ENCODE data around the gene NAGPA. TPM values are rescaled to one million over a fixed set of nuclear protein-coding genes. Genes with fewer than 3 reads are reported as not detected.

The NAGPA gene
- total RNA-seq, 1 experiment from 2014 or later = 12.5 TPM

- ATAC-seq (no peak), DNase-seq (ENCODE audit: low spot score) (no peak)
- Mint-ChIP-seq H3K27me3 (ENCODE audit: low read depth) (peaks cover 3% of the 10 kb centered on the region; the same call in 1 of the 2 replicates), H3K4me3 (peak overlapping the region; percentile 93), H3K36me3 (peaks cover 24% of the 10 kb centered on the region), H3K27ac (0 out of 2 replicates have a peak overlapping the region, but pooled peaks have one; percentile 63), H3K4me1 (peaks cover 12% of the 10 kb centered on the region), H3K9me3 (no peaks in the 10 kb centered on the region)
- POLR2A ChIA-PET = interaction anchor here (1.0 kb wide), 1 partner anchor 115 kb away, joined by 3 read pairs; the partner anchor contains the start of gene SEC14L5
- CTCF ChIA-PET = interaction anchor here (0.8 to 1.8 kb wide), 5 partner anchors 11 to 47 kb away, joined by 3 to 15 read pairs (median 5); no protein-coding TSS in a partner anchor
- TF ChIP-seq TEAD1 (CRISPR knock-in tag; IDR thresholded peaks at IDR 0.05) (no peak), USF2 (CRISPR knock-in tag; IDR thresholded peaks at IDR 0.05) (no peak), NFATC4 (CRISPR knock-in tag; IDR thresholded peaks at IDR 0.05) (no peak), ZNF416 (CRISPR knock-in tag; IDR thresholded peaks at IDR 0.05) (no peak), USF1 (CRISPR knock-in tag; IDR thresholded peaks at IDR 0.05) (no peak), PRDM15 (CRISPR knock-in tag; IDR thresholded peaks at IDR 0.05) (no peak), TEAD4 (CRISPR knock-in tag; IDR thresholded peaks at IDR 0.05) (no peak)
These were observed 38.9 kb upstream of the NAGPA start for GRCh38 chr16:5072334-5073278.

- DNase-seq (ENCODE audit: low spot score) (peak; percentile 88), ATAC-seq (peak; percentile 82)
- H3K36me3 Mint-ChIP-seq = peaks cover 20% of the 10 kb centered on the region
- ChIA-PET CTCF (interaction anchor here (0.8 to 1.8 kb wide), 5 partner anchors 11 to 47 kb away, joined by 3 to 15 read pairs (median 5); no protein-coding TSS in a partner anchor), POLR2A (interaction anchor here (1.0 kb wide), 1 partner anchor 114 kb away, joined by 3 read pairs; the partner anchor contains the start of gene SEC14L5)
- peaks cover 3% of the 10 kb centered on the region; the same call in 1 of the 2 replicates for H3K27me3 Mint-ChIP-seq (ENCODE audit: low read depth)
- peaks cover 12% of the 10 kb centered on the region for H3K4me1 Mint-ChIP-seq
- H3K27ac Mint-ChIP-seq = 0 out of 2 replicates have a peak within 1 kb of the TSS, but pooled peaks have one; percentile 63
- H3K9me3 Mint-ChIP-seq = no peaks in the 10 kb centered on the region
- peak within 1 kb of the TSS; percentile 93 for H3K4me3 Mint-ChIP-seq
- no peak for TF ChIP-seq ATF2 (CRISPR knock-in tag; IDR thresholded peaks at IDR 0.05; ENCODE audit: borderline replicate concordance, low read depth)
- TF ChIP-seq TEAD4 (CRISPR knock-in tag; IDR thresholded peaks at IDR 0.05) = no peak
- peak; percentile 37; the same call in 1 of the 2 replicates for TF ChIP-seq HMGXB4 (CRISPR knock-in tag; IDR thresholded peaks at IDR 0.05)
- TF ChIP-seq CBFB (CRISPR knock-in tag; IDR thresholded peaks at IDR 0.05; ENCODE audit: low read depth) = no peak
- TF ChIP-seq NR3C1 (CRISPR knock-in tag; conservative IDR thresholded peaks at IDR 0.05; ENCODE audit: low read depth) = no peak
- no peak for TF ChIP-seq TCF7 (CRISPR knock-in tag; IDR thresholded peaks at IDR 0.05; ENCODE audit: low read depth)
- TF ChIP-seq USF1 (CRISPR knock-in tag; IDR thresholded peaks at IDR 0.05) = peak; percentile 98
- TF ChIP-seq RELA (CRISPR knock-in tag; IDR thresholded peaks at IDR 0.05; ENCODE audit: borderline replicate concordance) = no peak
- no peak for TF ChIP-seq SMAD3 (CRISPR knock-in tag; IDR thresholded peaks at IDR 0.05; ENCODE audit: borderline replicate concordance)
- no peak for TF ChIP-seq NR1H2 (CRISPR knock-in tag; IDR thresholded peaks at IDR 0.05)
- TF ChIP-seq TEAD1 (CRISPR knock-in tag; IDR thresholded peaks at IDR 0.05) = no peak
- peak; percentile 78; the same call in 1 of the 2 replicates for TF ChIP-seq MAX (CRISPR knock-in tag; IDR thresholded peaks at IDR 0.05)
- no peak for TF ChIP-seq ZBTB21 (CRISPR knock-in tag; IDR thresholded peaks at IDR 0.05; ENCODE audit: borderline replicate concordance)
- TF ChIP-seq ERG (CRISPR knock-in tag; IDR thresholded peaks at IDR 0.05) = no peak
These were observed 38.1 kb upstream of the NAGPA start, which contains the start of gene ALG1 for GRCh38 chr16:5071681-5072333. Gene ALG1, plus strand, starts transcription at chr16:5071843. Its CDS starts 7 bp downstream, at chr16:5071850.

All from WTC11 (cell line).